Activated CD4-positive, alpha-beta T cell treated with anti-CD3 and anti-CD28 coated beads for 1 hour (primary cell): ENCODE data around the gene CD300LF.

Source experiments
- DNase-seq: peaks from one replicate; pipeline ENCODE4 v3.0.0-alpha.2; 2020

The CD300LF gene

GRCh38 chr17:74729368-74729767 is 16.6 kb upstream of the CD300LF start:
- no peak for DNase-seq

GRCh38 chr17:74728702-74729075 is 16.0 kb upstream of the CD300LF start:
- DNase-seq: no peak

GRCh38 chr17:74728033-74728701 is 15.4 kb upstream of the CD300LF start:
- DNase-seq: no peak

GRCh38 chr17:74725111-74725510 is 12.4 kb upstream of the CD300LF start:
- no peak for DNase-seq

- no peak for DNase-seq
Measured at GRCh38 chr17:74723891-74724290, 11.2 kb upstream of the CD300LF start.

GRCh38 chr17:74722782-74723181 is 10.1 kb upstream of the CD300LF start:
- DNase-seq: no peak

- no peak for DNase-seq
Measured at GRCh38 chr17:74720506-74720905, 7.8 kb upstream of the CD300LF start.

- no peak for DNase-seq
Measured at GRCh38 chr17:74715144-74715543, 2.4 kb upstream of the CD300LF start.

GRCh38 chr17:74713171-74713755 is 540 bp upstream of the CD300LF start:
- no peak for DNase-seq

- no peak for DNase-seq
Measured at GRCh38 chr17:74712301-74712700, 422 bp downstream of the CD300LF start.

GRCh38 chr17:74711058-74711824 is 1.5 kb downstream of the CD300LF start:
- DNase-seq: no peak

GRCh38 chr17:74704544-74704943 is 8.2 kb downstream of the CD300LF start:
- no peak for DNase-seq

GRCh38 chr17:74703311-74703710 is 9.4 kb downstream of the CD300LF start:
- no peak for DNase-seq

GRCh38 chr17:74702116-74702871 is 10.4 kb downstream of the CD300LF start:
- no peak for DNase-seq

GRCh38 chr17:74699236-74699635 is 13.5 kb downstream of the CD300LF start:
- no peak for DNase-seq

GRCh38 chr17:74698069-74698468 is 14.7 kb downstream of the CD300LF start:
- DNase-seq: no peak

- DNase-seq: no peak
Measured at GRCh38 chr17:74697515-74697914, 15.2 kb downstream of the CD300LF start.

- DNase-seq: no peak
Measured at GRCh38 chr17:74695629-74696028, 17.1 kb downstream of the CD300LF start.

- DNase-seq: no peak
Measured at GRCh38 chr17:74694081-74694480, 18.6 kb downstream of the CD300LF start.

GRCh38 chr17:74691151-74691550 is 21.6 kb downstream of the CD300LF start:
- DNase-seq: no peak

- no peak for DNase-seq
Measured at GRCh38 chr17:74690409-74690825, 22.3 kb downstream of the CD300LF start.

- DNase-seq: no peak
Measured at GRCh38 chr17:74687886-74688285, 24.8 kb downstream of the CD300LF start.

GRCh38 chr17:74686761-74687160 is 26.0 kb downstream of the CD300LF start:
- no peak for DNase-seq
